DND-41 (cell line): ENCODE results near the gene FUT3.

Source experiments
- EZH2 ChIP-seq: IDR thresholded peaks from 3 replicates; pipeline ENCODE4 v1.6.1; 2012; ENCODE audit warnings: borderline replicate concordance, low read depth, mild to moderate bottlenecking, moderate library complexity, low read length, inconsistent platforms; ENCODE audit not compliant: severe bottlenecking
- TF ChIP-seq, protein P1 (sequence below): IDR thresholded peaks from 2 replicates; pipeline ENCODE4 v1.5.1; 2012; ENCODE audit warnings: borderline replicate concordance, low read length, moderate library complexity, mild to moderate bottlenecking; ENCODE audit not compliant: poor library complexity, severe bottlenecking; ENCODE audit errors: extremely low read depth

DNA sequence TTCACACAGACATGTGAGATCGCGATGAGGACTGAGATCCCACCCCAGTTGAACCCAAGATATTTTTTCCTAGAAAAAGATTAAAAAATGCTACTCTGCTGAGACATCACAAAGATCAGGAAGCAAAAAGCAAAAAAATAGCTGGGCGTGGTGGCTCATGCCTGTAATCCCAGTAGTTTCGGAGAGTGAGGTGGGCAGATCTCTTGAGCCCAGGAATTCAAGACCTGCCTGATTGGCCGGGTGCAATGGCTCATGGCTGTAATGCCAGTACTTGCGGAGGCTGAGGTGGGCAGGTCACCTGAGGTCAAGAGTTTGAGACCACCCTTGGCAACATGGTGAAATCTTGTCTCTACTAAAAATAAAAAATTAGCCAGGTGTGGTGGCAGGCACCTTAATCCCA is 1.1 kb downstream of the FUT3 start:
- TF ChIP-seq, protein P1, sequence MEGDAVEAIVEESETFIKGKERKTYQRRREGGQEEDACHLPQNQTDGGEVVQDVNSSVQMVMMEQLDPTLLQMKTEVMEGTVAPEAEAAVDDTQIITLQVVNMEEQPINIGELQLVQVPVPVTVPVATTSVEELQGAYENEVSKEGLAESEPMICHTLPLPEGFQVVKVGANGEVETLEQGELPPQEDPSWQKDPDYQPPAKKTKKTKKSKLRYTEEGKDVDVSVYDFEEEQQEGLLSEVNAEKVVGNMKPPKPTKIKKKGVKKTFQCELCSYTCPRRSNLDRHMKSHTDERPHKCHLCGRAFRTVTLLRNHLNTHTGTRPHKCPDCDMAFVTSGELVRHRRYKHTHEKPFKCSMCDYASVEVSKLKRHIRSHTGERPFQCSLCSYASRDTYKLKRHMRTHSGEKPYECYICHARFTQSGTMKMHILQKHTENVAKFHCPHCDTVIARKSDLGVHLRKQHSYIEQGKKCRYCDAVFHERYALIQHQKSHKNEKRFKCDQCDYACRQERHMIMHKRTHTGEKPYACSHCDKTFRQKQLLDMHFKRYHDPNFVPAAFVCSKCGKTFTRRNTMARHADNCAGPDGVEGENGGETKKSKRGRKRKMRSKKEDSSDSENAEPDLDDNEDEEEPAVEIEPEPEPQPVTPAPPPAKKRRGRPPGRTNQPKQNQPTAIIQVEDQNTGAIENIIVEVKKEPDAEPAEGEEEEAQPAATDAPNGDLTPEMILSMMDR, result no peak
- TF ChIP-seq EZH2, result no peak
